Measurements from ENCODE around the gene PAPPA. TPM values are rescaled to one million over a fixed set of nuclear protein-coding genes. Genes with fewer than 3 reads are reported as not detected.

The PAPPA gene
- total RNA-seq, 4 donors from 2014 or later: 0.70 to 4.1 (median 1.8) TPM

GRCh38 chr9:116236979-116237378, 83.4 kb downstream of the PAPPA start:
- Histone ChIP-seq H3K27ac (no peak overlapping the region), H3K4me3 (no peak overlapping the region), H3K36me3 (no peaks in the 10 kb centered on the region), H3K4me1 (no peaks in the 10 kb centered on the region), H3K27me3 (no peaks in the 10 kb centered on the region), H3K9me3 (no peaks in the 10 kb centered on the region)
- DNase-seq: no peak
- TF ChIP-seq CTCF (IDR thresholded peaks at IDR 0.05) (no peak), POLR2A (IDR thresholded peaks at IDR 0.05) (no peak)

GRCh38 chr9:116237456-116237855, 83.9 kb downstream of the PAPPA start:
- Histone ChIP-seq H3K27ac (no peak overlapping the region), H3K9me3 (no peaks in the 10 kb centered on the region), H3K36me3 (no peaks in the 10 kb centered on the region), H3K27me3 (no peaks in the 10 kb centered on the region), H3K4me1 (no peaks in the 10 kb centered on the region), H3K4me3 (no peak overlapping the region)
- TF ChIP-seq CTCF (IDR thresholded peaks at IDR 0.05) (no peak), POLR2A (IDR thresholded peaks at IDR 0.05) (no peak)
- DNase-seq: no peak

GRCh38 chr9:116238225-116238624, 84.6 kb downstream of the PAPPA start:
- Histone ChIP-seq H3K4me3 (no peak overlapping the region), H3K27ac (no peak overlapping the region), H3K36me3 (no peaks in the 10 kb centered on the region), H3K9me3 (no peaks in the 10 kb centered on the region), H3K4me1 (no peaks in the 10 kb centered on the region), H3K27me3 (no peaks in the 10 kb centered on the region)
- TF ChIP-seq CTCF (IDR thresholded peaks at IDR 0.05) (no peak), POLR2A (IDR thresholded peaks at IDR 0.05) (no peak)
- DNase-seq: no peak

GRCh38 chr9:116238776-116239340, 85.3 kb downstream of the PAPPA start:
- DNase-seq: no peak
- H3K27me3 ChIP-seq: no peaks in the 10 kb centered on the region
- TF ChIP-seq POLR2A (IDR thresholded peaks at IDR 0.05) (no peak), CTCF (IDR thresholded peaks at IDR 0.05) (no peak)
- H3K4me1 ChIP-seq: no peaks in the 10 kb centered on the region
- H3K36me3 ChIP-seq: no peaks in the 10 kb centered on the region
- no peak overlapping the region for H3K27ac ChIP-seq
- H3K9me3 ChIP-seq: no peaks in the 10 kb centered on the region
- H3K4me3 ChIP-seq: no peak overlapping the region

GRCh38 chr9:116243708-116244107, 90.1 kb downstream of the PAPPA start:
- no peak for DNase-seq
- Histone ChIP-seq H3K4me3 (no peak overlapping the region), H3K36me3 (no peaks in the 10 kb centered on the region), H3K27ac (no peak overlapping the region), H3K27me3 (no peaks in the 10 kb centered on the region), H3K9me3 (no peaks in the 10 kb centered on the region), H3K4me1 (no peaks in the 10 kb centered on the region)
- TF ChIP-seq POLR2A (IDR thresholded peaks at IDR 0.05): no peak

- no peaks in the 10 kb centered on the region for H3K27me3 ChIP-seq
- DNase-seq: no peak
- no peak overlapping the region for H3K4me3 ChIP-seq
- no peak overlapping the region for H3K27ac ChIP-seq
- no peaks in the 10 kb centered on the region for H3K4me1 ChIP-seq
- TF ChIP-seq CTCF (IDR thresholded peaks at IDR 0.05): no peak
- TF ChIP-seq POLR2A (IDR thresholded peaks at IDR 0.05): no peak
- no peaks in the 10 kb centered on the region for H3K9me3 ChIP-seq
- no peaks in the 10 kb centered on the region for H3K36me3 ChIP-seq
Observed at GRCh38 chr9:116247284-116247683, 93.7 kb downstream of the PAPPA start.

Data from Peyer's patch (tissue), 4 donors.